Stimulated activated CD8-positive, alpha-beta memory T cell treated with anti-CD3 and anti-CD28 coated beads, Interleukin-4, amount 100 ng/mL, for 1 hour (primary cell): ENCODE data around the gene TNS1.
"Not testable (repeated sequence)": the region's sequence is repeated elsewhere in the genome, so short reads cannot be mapped to it uniquely, and the experiment has no call there.

Experiments
- DNase-seq, 2 donors: peaks; one replicate each; pipeline ENCODE4 v3.0.0-alpha.2; 2020; ENCODE audit warnings: low read depth in 2 of 2, low spot score in 1 of 2

TNS1 gene

DNA sequence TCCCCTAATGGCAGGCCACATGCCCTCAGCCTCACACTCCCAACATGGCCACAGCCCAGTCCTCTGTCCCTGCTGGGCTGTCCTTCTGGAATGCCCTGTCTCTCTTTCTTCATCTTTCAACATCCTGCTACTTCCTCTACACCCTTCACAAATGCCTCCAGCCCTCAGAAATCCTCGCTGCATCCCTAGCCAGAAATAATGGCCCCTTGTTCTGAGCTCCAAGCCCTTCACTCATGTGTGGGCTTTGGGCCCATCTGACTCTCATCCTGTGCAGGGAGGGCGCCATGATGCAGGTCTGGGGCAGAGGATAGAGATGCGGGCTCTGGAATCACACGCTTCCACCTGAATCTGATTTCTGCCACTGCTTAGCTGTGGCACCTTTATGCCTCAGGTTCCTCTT is 181.9 kb downstream of the TNS1 start:
- no peak for DNase-seq

- no peak for DNase-seq
Observed at GRCh38 chr2:217820091-217820819, 182.5 kb downstream of the TNS1 start.

- no peak for DNase-seq
Observed at GRCh38 chr2:217818293-217818850, 184.4 kb downstream of the TNS1 start.

DNA sequence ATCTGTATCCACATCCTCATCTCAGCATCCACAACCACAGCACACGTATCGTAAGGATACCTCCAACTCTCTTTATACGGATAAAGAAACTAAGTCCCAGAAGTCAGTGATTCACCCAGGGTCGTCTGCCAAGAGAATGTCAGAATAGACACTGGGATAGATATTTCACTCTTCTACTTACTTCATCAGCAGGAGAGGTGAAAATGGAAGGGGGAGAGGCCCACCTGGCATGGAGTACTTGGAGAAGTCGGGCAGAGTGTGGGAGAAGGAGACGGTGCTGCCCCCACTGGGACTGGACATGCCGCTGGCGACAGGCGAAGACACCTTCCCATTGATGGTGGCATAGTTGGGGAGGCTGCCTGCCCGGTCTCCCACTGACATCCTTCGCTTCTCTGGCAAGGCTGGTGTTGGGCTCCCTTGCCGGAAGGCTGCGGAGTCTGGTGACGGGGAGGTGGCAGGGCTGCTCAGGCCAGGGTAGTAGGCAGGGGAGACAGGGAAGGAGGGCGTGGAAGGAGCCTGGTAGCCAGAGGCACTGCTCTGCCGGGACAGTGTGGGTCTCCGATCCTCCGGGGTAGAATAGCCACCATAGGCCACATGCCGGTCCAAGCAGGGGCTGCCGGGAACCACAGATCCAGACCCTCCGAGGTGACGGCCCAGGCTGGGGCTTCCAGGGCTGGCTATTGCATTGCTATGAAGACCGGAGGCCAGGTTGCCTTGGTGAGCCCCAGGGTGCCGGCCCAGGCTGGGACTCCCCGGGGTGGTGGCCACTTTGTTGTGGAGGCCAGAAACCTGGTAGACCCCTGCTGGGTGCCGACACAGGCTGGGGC is 185.1 kb downstream of the TNS1 start:
- DNase-seq, result no peak

GRCh38 chr2:217816396-217816869 is 186.4 kb downstream of the TNS1 start:
- DNase-seq, result no peak

GRCh38 chr2:217813828-217814227 is 189.0 kb downstream of the TNS1 start:
- DNase-seq, result no peak

GRCh38 chr2:217812170-217812569 is 190.6 kb downstream of the TNS1 start:
- DNase-seq, result no peak

- no peak for DNase-seq
Observed at GRCh38 chr2:217810260-217810659, 192.5 kb downstream of the TNS1 start.

GRCh38 chr2:217809736-217810135 is 193.1 kb downstream of the TNS1 start:
- no peak for DNase-seq

- DNase-seq, result not testable (repeated sequence)
Observed at GRCh38 chr2:217808967-217809366, 193.8 kb downstream of the TNS1 start.

DNA sequence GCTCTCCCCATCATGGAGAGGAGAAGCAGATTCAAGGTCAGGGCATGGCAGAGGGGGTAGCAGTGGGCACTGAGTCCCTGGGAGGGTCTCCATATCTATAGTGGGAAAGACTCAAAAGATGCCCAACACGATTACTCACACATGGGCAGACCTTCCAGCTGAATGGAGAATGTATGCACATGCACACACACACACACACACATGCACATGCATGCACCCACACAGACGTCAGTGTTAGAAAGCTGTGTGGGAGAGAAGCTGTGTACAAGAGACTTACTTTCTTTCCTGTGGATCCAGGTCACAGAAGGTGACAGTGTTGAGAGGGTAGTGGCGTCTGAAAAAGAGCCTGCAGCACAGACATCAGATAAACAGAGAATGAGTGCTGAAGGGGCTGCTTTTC is 194.5 kb downstream of the TNS1 start:
- no peak for DNase-seq

DNA sequence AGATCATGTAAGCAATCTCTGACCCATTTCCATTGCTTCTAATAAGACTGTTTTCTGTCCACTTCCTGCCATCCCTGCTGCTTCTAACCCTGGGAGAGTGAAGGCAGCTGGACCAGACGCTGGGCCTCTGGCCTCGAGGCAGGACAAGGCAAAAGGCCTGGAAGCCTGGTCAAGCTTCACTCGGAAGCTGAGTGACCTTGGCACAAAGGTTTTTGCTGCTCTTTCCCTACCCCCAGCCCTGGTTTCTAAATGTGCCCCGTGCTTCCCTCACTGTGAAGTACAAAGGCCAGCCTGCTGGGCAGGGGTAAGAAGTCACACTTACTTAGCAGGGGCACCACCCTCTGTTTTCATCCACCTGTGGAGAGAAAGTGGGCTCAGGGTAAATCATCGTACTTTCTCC is 195.0 kb downstream of the TNS1 start:
- DNase-seq, result no peak

DNA sequence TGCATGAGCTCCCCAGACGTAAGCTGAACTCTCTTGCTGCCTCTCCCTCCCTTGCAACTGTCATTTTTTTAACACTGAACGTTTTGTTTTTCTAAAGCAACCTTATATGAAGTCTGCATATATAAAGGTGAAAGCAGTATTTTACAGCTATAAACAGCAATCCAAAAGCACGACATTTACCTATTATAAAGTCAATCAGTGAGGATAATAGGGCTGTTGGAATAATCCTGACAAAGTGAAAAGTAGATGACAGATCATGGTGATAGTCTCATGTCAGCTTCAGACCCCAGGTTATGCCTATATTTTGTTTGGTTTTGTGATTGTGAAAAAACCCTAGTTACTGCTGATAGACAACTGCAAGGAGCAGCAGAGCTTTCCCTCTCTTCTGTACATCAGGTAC is 195.8 kb downstream of the TNS1 start:
- DNase-seq, result no peak

- no peak for DNase-seq
Observed at GRCh38 chr2:217806482-217806765, 196.4 kb downstream of the TNS1 start.

- no peak for DNase-seq
Observed at GRCh38 chr2:217805668-217806481, 196.9 kb downstream of the TNS1 start.

DNA sequence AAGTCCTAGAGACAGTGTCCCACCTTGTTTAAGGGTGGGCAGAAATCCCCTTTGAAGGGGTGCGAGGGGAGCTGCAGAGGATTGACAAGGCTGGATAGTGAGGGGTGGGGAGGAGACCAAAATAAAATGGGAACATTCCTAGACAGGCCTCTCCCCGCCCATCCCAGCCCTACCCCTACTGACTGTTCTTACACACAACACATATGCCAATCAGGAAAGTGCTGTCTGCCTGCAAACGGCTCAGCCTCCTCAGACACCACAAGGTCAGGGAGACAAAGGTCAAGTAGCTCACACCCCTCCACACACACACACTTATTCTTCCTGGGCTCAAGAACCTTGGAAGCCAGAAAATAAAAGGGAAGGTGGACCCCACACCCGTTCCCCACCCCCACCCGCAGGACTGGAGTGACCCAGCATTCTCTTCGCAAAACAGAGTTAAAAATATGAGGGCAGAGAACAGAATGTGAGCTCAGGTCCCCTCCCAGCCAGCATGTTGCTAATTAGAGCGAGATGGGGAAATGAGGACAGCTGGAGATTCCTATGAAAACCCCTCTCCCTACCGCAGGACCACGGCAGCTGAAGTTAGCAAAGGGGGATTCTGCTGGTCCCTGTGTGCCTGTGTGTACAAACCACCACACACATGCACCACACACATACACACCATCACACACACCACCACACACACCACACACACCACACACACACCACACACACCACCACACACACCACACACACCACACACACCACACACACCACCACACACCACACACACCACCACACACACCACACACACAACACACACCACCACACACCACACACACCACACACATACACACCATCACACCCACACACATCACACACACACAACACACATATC is 197.8 kb downstream of the TNS1 start:
- DNase-seq, result no peak

GRCh38 chr2:217804338-217804737 is 198.5 kb downstream of the TNS1 start:
- no peak for DNase-seq

DNA sequence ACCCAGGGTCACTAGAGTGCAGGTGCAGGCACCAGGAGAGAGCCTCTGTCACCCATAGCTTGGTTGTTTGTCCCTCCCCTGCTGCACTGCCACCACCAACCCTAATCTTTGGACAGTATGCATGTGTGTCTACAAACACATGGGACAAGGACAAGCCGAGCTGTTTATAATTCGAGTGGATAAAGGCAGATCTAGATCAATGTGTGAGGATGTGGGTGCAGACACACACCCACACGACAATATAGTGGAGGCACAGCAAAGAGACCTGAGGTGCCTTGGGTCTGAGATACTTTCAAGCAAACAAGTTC is 199.2 kb downstream of the TNS1 start:
- no peak for DNase-seq

- DNase-seq, result no peak
Observed at GRCh38 chr2:217802876-217803652, 199.7 kb downstream of the TNS1 start.

DNA sequence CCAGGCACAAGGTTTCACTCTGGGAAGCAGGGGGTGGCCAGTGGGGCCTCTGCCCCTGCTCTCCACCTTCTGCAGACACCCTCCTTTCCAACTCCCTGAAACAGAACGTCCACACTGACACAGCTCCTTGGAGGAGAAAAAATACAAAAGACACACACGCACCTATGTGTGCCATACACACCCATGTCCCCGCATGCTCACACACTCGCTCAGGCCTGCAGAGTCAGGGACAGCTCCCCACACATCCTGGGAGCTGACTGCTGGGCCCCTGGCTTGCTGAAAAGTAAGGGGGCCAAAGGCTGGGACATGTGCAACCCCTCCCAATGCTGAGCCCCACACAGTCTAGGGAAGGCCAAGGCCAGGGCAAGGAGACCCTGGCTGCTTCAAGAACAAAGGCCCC is 200.5 kb downstream of the TNS1 start:
- no peak for DNase-seq
